GM03348 (cell line): ENCODE data around the gene POLR2L.

Source experiments
- DNase-seq: peaks from one replicate; pipeline ENCODE4 v3.0.0; 2012; ENCODE audit warnings: low spot score

POLR2L gene

DNA sequence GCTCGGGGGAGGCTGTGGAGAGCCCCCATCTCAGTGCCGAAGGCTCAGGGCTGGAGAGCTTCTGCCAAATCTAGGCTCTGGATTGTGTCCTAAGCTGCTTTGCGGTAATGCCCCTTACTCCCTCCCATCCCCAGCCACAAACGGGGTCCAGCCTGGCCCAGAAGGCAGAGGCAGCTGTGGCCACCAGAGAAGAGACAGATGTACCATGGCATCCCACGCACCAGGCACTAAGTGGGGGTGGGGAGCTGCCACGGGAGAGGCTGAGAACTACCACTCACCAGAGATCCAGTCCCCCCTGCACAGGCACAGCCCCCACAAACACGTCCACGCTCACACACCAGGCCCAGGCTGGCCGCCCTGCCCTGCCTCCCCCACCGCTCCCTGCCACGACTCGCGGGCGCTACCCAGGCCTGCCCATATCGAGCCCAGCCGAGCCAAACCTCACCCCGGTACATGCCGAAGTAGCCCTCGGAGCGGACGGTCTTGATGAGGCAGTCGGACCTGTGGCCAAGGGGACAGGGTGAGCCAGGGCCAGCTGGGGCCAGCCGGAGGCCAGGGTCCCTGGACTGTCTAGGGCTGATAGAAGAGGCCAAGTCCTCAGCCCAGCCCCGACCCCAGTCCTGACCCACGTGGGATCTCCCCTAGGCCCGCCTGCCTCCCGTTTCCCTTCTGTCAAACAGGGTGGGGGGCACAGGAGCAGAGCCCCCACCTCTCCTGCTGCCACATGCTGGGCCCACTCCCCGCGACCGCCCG lies 48.1 kb downstream of the POLR2L start:
- no peak for DNase-seq

DNA sequence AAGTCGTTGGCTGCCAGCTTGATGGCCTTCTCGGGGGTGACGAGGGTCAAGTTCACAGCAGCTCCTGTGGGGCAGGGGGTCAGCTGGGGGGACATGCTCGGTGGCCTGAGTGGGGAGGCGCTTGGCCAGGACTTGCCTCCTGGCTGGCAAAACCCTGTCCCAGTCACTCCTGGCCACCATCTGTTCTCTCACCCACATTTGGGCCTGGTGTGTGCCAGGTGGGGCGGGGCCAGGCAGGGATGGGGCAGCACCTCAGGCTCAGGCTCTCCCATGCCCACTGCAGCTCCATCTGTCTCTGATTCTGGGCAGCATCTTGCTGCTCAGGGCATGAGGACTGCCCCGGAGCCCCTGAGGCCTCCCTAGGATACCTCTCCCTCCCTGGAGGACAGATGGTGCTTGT lies 48.8 kb downstream of the POLR2L start:
- DNase-seq, result no peak

DNA sequence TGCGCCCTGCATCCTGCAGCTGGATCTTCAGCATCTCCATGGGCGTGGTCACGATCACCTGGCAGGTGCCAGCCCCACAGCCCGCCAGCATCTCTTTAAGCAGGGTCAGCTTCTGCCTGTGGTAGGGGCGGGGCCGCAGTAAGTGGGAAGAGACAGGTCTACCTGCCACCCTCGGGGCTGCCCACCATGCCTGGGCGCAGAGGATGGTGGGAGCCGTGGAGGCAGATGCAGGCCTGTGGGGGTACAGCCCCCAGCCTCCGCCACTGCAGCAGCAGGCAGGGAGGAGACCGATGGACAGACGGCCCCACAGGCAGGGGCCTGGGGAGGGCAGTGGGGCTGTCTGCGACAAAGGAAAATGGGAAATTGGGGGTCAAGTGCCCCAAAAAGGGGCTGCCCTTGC lies 49.5 kb downstream of the POLR2L start:
- no peak for DNase-seq

DNA sequence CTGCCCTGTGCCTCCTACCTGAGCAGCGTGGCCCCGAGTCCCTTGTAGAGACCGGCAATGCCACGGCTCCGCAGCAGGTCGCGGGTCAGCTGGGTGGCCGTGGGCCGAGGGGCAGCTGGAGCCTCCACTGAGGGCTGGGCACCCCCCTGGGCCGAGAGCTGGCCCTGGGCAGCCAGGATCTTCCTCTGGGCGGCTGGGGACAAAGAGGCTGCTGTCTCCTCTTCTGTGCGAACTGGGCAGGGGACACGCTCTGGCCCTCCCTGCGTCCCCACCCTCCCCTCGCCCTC lies 49.9 kb downstream of the POLR2L start:
- no peak for DNase-seq

DNA sequence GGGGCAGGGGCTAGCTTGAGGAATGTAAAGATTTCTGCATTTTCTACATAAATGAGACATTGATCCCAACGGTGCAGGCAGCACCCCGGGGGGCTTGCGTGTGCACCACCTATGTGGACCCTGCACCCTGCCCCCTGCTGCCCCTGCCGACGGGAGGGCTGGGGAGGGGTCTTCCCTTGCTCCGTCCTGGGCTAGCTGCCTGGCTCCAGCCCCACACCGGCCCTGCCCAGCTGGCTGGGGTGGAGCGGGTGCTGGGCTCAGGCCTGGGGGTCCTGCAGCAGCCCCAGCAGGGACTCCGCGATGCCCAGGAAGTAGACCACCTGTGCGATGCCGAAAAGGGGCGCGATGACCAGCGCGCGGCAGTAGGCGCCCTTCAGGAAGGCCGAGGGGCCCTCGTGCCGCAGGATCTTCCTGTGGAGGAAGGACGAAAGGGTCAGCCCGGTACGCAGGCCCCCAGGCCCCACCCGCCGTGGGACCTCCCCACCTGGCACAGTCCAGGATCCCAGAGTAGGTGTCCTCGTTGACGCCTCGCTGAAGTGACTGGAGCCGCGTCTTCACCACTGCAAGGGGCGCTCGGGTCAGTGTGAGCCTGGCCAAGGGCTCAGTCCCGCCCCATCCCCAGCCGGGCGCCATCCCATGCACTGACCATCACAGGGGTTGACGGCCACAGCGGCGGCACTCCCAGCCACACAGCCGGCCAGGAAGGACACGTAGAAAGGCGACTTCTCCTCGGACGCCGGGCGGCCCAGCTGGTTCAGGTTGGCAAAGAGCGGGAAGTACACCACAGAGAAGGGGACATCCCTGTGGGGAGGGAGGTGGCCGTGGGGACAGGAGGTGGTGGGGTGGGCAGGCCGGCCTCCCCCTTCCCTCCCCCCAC lies 50.4 kb downstream of the POLR2L start:
- no peak for DNase-seq

DNA sequence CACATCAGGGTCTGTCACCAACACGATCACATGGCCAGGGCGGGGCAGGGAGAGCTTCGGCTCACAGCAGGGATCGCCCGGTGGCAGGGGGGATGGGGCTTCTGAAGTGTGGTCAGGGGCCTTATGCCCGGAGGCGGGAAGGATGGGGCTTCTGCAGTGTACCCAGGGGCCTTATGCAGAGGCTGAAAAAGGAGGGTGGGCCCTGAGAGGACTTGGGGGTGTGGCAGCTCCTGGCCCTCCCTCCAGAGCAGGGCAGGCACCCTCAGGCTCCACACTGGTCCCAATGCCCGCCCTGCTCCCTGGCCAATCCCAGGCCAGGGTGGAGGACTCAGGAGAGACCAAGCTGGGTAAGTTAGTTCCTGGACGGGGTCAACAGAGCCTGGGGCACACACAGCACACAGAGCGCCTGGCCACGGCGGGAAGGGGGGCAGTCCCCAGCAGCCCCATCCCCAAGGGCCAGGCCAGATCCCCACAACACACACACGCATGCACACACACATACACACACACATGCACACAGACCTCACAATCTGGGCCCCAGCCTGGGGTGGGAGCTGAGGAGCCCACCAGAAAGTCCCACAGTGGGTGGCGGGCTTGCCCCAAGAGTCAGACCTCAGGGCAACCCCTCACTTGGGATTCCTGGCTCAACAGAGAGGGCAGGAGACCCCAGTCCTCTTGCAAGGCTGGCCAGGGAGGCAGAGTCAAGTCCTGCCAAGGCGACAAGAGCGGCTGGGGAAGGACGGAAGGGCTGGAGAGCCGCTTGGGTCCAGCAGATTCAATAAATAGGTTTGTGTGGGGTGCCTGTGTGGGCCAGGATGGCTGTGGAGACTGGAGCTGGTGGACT lies 51.4 kb downstream of the POLR2L start:
- peak; percentile 59 for DNase-seq

DNA sequence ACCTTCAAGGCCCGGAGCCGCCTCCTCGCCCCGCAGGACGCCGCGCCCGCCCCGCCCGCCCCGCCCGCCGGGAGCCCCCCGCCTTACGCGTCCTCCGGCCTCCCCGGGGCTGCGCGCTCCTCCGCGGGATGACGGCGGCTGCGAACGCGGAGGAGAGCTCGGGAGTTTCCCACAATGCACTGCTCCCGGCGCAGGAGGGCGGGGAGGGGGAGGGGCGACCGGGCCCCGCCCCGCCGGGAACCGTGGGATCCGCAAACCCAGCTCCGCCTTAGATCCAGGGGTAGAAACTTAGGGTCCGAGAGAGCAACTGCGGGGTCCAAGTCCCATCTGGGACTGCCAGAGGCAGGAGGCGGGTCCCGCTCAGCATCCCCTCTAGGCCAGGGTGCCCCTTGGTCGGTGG lies 52.4 kb downstream of the POLR2L start, which contains the start of gene CEND1:
CEND1 (minus strand) TSS at position 148 of the 400 bp plus-strand sequence. CDS start 1,514 bp downstream, outside the sequence.
- peak; percentile 88 for DNase-seq
